ENCODE results near the gene SLC2A8. TPM values are rescaled to one million over a fixed set of nuclear protein-coding genes. Genes with fewer than 3 reads are reported as not detected.

Gene SLC2A8
- polyA plus RNA-seq, 1 donor (not counting 4 experiments of a cell fraction or from before 2014, with no cell fraction given), result 7.1 TPM

DNA sequence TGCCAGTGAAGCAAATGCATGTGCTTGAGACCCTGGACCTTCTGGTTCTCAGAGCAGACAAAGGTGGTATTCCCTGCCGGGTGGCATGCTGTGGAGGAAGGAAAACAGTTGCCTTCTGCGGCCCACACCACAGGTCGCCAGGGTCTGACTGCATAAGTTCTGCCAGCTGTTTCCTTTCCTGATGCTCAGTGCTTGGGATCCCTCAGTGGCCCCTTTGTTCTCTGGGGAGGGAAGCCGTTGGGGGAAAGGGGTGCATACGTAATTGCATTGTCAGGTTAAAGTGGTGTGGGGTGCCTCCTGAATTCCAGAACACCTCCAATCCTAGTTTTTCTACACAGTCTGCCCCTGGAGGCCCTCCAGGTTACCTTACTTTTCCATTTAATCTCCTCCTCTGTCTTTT lies 43.1 kb upstream of the SLC2A8 start:
- Histone ChIP-seq H3K27ac (ENCODE audit: control insufficient read depth, insufficient read depth, low read length) (no peak overlapping the region), H3K4me2 (ENCODE audit: control insufficient read depth, extremely low read depth, insufficient read depth, low read depth, low read length) (no peak overlapping the region), H4K20me1 (ENCODE audit: control insufficient read depth, extremely low read depth, insufficient read depth, low read length) (no peaks in the 10 kb centered on the region), H3K36me3 (ENCODE audit: control insufficient read depth in 2 of 2, extremely low read depth in 1 of 2, insufficient read depth in 2 of 2, low read length in 2 of 2) (no peaks in the 10 kb centered on the region), H3K9ac (ENCODE audit: control insufficient read depth, extremely low read depth, insufficient read depth, low read length) (no peak overlapping the region), H3K27me3 (ENCODE audit: control insufficient read depth, extremely low read depth, insufficient read depth, low read length) (no peaks in the 10 kb centered on the region), H3K4me1 (ENCODE audit: control insufficient read depth, extremely low read depth, insufficient read depth, low read length) (no peaks in the 10 kb centered on the region), H3K79me2 (ENCODE audit: control insufficient read depth, insufficient read depth, low read length) (no peaks in the 10 kb centered on the region), H2AFZ (ENCODE audit: control insufficient read depth, low read length) (no peak overlapping the region), H3K9me1 (ENCODE audit: control insufficient read depth, extremely low read depth, insufficient read depth, low read length) (no peaks in the 10 kb centered on the region), H3K9me3 (ENCODE audit: control insufficient read depth, low read depth, low read length) (no peaks in the 10 kb centered on the region), H3K4me3 (ENCODE audit: control insufficient read depth in 2 of 3, extremely low read depth in 1 of 3, insufficient read depth in 2 of 3, low read depth in 1 of 3, low read length in 3 of 3) (no peak overlapping the region)
- DNase-seq (ENCODE audit: low read depth, low spot score) (no peak), FAIRE-seq (no peak)
- dilution Hi-C loops (cut with MboI; ENCODE audit: extremely low pct_ligation_motif_present, low sequenced_read_pairs), result no loop called here
- no peak for TF ChIP-seq CTCF (optimal IDR thresholded peaks at IDR 0.05 in 1 of 3, IDR thresholded peaks at IDR 0.05 in 1 of 3, conservative IDR thresholded peaks at IDR 0.05 in 1 of 3; ENCODE audit: extremely low read depth in 1 of 3, insufficient read depth in 2 of 3, low read length in 3 of 3)
- TF ChIP-seq EZH2 (IDR thresholded peaks at IDR 0.05; ENCODE audit: low read length), result no peak

DNA sequence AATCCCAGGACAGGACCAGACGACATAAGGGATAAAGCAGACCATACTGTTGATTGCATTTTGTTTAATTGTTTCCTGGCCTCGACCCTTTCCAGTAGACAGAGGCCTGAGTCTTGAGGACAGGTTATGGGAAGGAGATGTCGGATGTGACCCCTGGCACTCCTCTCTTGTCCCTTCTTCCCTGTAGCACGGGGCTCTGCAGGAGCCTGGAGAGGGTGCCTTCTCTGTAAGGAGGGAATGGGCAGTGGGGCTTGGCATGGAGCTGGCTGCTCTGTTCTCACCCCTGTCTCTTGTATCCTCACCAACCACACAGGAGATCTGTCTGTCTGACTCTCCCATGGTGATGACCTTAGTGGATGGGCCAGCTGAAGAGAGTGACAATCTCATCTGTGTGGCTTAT lies 40.1 kb upstream of the SLC2A8 start:
- peaks cover 17% of the 10 kb centered on the region for H3K4me1 ChIP-seq (ENCODE audit: control insufficient read depth, extremely low read depth, insufficient read depth, low read length)
- H2AFZ ChIP-seq (ENCODE audit: control insufficient read depth, low read length), result no peak overlapping the region
- H3K4me3 ChIP-seq (ENCODE audit: control insufficient read depth in 2 of 3, extremely low read depth in 1 of 3, insufficient read depth in 2 of 3, low read depth in 1 of 3, low read length in 3 of 3), result no peak overlapping the region
- no peak overlapping the region for H3K9ac ChIP-seq (ENCODE audit: control insufficient read depth, extremely low read depth, insufficient read depth, low read length)
- H4K20me1 ChIP-seq (ENCODE audit: control insufficient read depth, extremely low read depth, insufficient read depth, low read length), result no peaks in the 10 kb centered on the region
- H3K79me2 ChIP-seq (ENCODE audit: control insufficient read depth, insufficient read depth, low read length), result no peaks in the 10 kb centered on the region
- H3K27me3 ChIP-seq (ENCODE audit: control insufficient read depth, extremely low read depth, insufficient read depth, low read length), result no peaks in the 10 kb centered on the region
- DNase-seq (ENCODE audit: low read depth, low spot score), result no peak
- no peak for FAIRE-seq
- dilution Hi-C loops (cut with MboI; ENCODE audit: extremely low pct_ligation_motif_present, low sequenced_read_pairs), result no loop called here
- no peaks in the 10 kb centered on the region for H3K36me3 ChIP-seq (ENCODE audit: control insufficient read depth in 2 of 2, extremely low read depth in 1 of 2, insufficient read depth in 2 of 2, low read length in 2 of 2)
- TF ChIP-seq CTCF (optimal IDR thresholded peaks at IDR 0.05 in 1 of 3, IDR thresholded peaks at IDR 0.05 in 1 of 3, conservative IDR thresholded peaks at IDR 0.05 in 1 of 3; ENCODE audit: extremely low read depth in 1 of 3, insufficient read depth in 2 of 3, low read length in 3 of 3) (no peak), EZH2 (IDR thresholded peaks at IDR 0.05; ENCODE audit: low read length) (no peak)
- H3K9me3 ChIP-seq (ENCODE audit: control insufficient read depth, low read depth, low read length), result no peaks in the 10 kb centered on the region
- H3K27ac ChIP-seq (ENCODE audit: control insufficient read depth, insufficient read depth, low read length), result no peak overlapping the region
- no peaks in the 10 kb centered on the region for H3K9me1 ChIP-seq (ENCODE audit: control insufficient read depth, extremely low read depth, insufficient read depth, low read length)
- H3K4me2 ChIP-seq (ENCODE audit: control insufficient read depth, extremely low read depth, insufficient read depth, low read depth, low read length), result no peak overlapping the region
